NOMO-1 treated with dmso at 0.1 percent for 144 hours (cell line): ENCODE measurements around the gene DAPK2.
"Not testable (repeated sequence)": the region's sequence is repeated elsewhere in the genome, so short reads cannot be mapped to it uniquely, and the experiment has no call there.

ENCODE experiments used
- DNase-seq: peaks from one replicate; lab custom pipeline; 2025; ENCODE audit not compliant: unreplicated experiment; lab: John Stamatoyannopoulos, UW

The DAPK2 gene

DNA sequence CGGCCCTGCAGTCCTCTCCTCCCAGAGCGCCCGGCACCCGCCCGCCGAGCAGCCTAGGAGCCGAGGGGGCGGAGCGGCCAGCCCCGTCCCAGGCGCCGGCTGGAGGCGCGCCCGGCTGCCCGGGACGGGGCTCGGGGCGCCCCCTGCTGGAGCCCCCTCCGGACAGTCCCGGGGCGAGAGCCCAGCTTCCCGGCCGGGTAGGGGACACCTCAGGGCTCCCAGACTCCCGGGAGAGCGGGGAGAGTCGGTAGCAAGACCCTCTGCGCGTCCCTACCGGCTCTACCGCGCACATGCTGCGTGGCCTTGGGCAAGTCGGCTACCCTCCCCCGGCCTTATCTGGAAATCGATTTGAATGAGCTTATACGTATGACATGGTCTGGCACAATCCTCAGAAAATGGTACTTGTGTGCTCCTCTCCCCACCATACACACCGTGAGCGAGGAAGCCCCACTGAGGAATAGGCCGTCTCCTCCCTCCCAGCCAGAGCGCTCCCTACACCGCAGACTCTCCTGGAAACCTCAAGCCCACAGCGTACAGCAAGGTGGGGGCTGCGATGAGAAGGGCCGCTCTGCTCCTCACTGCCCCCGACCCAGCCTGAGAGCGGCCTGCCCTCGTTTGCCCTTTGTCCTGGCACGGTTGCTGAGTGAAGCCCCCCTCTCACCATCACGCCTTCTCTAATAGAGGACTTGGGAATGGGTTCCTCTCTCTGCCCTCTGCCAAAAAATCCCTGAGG is at the start of gene DAPK2:
DAPK2 (minus strand) TSS at position 65 of the 733 bp plus-strand sequence. CDS start 6,224 bp downstream, outside the sequence.
- peak; percentile 11 for DNase-seq

- DNase-seq: no peak
Measured at GRCh38 chr15:64095431-64095794, 49.1 kb upstream of the DAPK2 start.

GRCh38 chr15:64093627-64094417 is 47.5 kb upstream of the DAPK2 start, which contains the start of gene CIAO2A:
CIAO2A (minus strand) TSS chr15:64093838; CDS start chr15:64093768, 70 bp downstream.
- DNase-seq: peak; percentile 100

- DNase-seq: peak; percentile 50
Measured at GRCh38 chr15:64092864-64093626, 46.8 kb upstream of the DAPK2 start.

GRCh38 chr15:64092075-64092820 is 46.0 kb upstream of the DAPK2 start:
- DNase-seq: no peak

DNA sequence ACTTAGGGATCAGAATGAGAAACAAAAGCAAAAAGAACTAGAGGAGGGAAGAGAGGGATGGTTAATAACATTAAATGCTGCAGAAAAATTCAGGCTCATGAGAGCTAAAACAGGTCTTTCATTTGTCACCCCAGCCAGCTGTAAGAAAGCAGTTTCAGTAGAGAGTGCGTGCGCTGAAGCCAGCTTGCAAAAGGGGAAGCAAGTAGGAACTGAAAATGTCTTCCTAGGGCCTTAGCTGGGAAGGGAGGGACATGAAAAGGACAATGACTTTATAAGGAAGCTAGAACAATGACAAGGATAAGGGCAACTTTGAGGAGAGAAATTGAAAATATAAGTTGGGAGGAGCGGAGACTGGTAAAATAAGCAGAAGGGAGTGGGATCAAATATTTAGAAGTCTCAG is 44.2 kb upstream of the DAPK2 start:
- DNase-seq: peak; percentile 62

GRCh38 chr15:64089543-64090280 is 43.4 kb upstream of the DAPK2 start:
- DNase-seq: peak; percentile 32

- no peak for DNase-seq
Measured at GRCh38 chr15:64082757-64083156, 36.5 kb upstream of the DAPK2 start.

DNA sequence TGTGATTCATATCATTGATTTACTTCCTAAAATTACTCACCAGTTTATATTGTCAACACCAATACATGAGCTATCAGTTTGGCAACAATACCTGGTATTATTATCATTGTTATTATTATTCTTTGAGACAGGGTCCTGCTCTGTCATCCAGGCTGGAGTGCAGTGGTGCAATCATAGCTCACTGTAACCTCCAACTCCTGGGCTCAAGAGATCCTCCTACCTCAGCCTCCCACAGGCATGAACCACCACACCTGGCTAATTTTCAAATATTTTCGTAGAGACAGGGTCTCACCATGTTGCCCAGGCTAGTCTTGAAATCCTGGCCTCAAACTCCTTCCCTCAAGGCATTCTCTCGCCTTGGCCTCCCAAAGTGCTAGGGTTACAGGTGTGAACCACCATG is 27.2 kb upstream of the DAPK2 start:
- not testable (repeated sequence) for DNase-seq

- no peak for DNase-seq
Measured at GRCh38 chr15:64072812-64073211, 26.5 kb upstream of the DAPK2 start.

DNA sequence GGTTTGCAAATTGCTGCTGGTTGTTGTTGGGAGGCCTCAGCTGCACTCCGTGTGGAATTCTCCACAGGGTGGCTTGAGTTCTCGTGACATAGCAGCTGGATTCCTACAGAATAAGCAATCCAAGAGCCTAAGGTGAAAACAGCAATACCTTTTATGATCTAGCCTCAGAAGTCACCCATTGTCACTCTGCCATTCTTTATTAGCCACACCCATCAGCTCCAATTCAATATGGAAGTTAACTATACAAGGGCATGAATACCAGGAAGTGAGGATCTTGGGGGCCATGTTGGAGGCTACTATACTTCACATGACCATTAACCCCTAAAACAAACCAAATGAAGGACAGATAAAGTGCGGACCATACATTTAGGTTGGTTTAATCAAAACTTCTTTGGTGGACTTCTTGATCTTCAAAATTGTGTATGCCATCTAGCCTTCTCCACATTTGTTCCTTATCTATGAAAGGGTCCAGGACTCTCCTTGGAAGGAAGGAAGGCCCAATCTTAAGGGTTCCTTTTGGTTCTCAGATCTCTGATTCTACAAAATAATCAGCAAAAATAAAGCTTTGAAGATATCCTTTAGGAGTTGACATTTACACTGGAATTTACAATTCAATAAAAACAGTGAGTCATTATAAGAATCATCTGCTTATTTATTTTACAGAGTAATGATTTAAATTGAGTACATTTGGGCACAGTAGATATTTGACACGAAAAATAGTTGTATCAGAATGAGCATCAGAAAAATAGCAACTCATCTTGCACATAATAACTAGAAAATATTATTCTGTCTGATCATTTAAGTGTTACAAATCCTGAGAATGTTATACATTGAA is 25.9 kb upstream of the DAPK2 start:
- DNase-seq: no peak

- DNase-seq: no peak
Measured at GRCh38 chr15:64070965-64071851, 24.9 kb upstream of the DAPK2 start.

DNA sequence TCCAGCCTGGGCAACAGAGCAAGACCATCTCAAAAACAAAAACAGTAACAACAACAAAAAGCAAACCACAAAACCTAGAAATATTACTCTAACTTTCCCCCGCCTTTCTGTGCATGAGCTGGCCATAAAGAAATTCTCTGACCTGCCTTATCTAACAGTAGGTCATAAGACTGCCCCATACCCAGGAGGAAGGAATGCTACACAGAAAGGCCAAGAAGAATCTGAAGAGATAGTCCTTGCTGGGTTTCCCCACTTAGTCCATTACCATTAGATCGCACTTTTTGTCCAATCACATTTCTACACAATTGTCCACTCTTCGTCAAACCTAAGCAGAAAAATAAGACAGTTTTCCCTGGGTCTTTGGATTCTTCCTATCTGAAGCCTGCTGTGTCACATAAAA is 23.8 kb upstream of the DAPK2 start:
- DNase-seq: no peak

- no peak for DNase-seq
Measured at GRCh38 chr15:64068133-64068532, 21.8 kb upstream of the DAPK2 start.

DNA sequence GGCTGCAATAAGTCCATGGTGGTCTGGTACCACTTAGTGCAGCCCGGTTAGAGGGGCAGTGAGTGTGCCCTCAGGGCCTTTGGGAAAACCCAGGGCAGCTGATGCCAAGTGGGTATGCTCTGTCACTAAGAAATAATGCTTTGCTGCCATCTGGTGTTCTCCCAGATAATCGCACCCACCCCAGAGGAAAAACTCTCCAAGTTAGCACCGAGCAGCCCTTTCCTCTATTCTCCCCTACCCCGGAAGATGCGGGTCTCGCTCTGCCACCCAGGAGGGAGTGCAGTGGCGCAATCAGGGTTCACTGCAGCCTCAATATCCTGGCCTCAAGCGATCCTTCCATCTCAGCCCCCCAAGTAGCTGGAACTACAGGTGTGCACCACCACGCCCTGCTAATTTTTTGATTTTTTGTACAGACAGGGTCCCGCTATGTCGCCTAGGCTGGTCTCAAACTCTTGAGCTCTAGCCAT is 21.3 kb upstream of the DAPK2 start:
- DNase-seq: peak; percentile 28

DNA sequence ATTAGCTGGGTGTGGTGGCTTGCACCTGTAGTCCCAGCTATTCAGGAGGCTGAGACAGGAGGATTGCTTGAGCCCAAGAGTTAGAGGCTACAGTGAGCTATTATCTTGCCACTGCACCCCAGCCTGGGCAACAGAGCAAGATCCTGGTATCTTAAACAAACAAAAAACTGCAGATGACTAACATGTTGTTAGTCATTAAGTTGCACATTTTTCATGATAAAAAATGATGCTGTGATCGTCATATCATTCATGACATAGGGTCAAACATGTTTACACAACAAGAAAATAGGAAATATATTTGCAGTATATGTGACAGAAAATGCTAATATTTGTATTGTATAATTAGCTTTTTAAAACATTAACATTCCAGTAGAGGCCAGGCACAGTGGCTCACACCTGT is 20.2 kb upstream of the DAPK2 start:
- DNase-seq: no peak

DNA sequence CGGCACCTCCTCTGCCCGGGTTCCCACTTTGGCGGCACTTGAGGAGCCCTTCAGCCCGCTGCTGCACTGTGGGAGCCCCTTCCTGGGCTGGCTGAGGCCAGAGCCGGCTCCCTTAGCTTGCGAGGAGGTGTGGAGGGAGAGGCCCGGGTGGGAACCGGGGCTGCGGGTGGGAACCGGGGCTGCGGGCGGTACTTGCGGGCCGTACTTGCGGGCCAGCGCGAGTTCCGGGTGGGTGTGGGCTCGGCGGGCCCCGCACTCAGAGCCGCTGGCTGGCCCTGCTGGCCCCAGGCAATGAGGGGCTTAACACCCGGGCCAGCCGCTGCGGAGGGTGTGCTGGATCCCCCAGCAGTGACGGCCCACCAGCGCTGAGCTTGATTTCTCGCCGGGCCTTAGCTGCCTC is 14.4 kb upstream of the DAPK2 start:
- DNase-seq: no peak

DNA sequence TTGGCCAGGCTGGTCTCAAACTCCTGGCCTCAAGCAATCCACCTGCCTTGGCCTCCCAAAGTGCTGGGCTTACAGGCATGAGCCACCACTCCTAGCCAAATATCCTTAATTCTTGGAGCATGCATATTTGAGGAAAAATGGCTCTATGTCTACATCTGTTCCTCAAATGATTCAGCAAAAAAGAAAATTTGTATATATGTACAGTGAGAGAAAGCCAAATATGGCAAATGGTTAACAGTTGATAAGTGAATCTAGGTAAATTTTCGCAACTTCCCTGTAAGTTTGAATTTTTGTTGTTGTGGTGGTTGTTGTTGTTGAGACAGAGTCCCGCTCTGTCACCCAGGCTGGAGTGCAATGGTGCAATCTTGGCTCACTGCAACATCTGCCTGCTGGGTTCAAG is 12.8 kb upstream of the DAPK2 start:
- DNase-seq: not testable (repeated sequence)
